Panc1 (cell line): ENCODE results near the gene RAB23.

Source experiments
- SIN3A ChIP-seq: IDR thresholded peaks from 2 replicates; pipeline ENCODE4 v1.6.1; 2012; ENCODE audit warnings: low read depth, mild to moderate bottlenecking, low read length, moderate library complexity, borderline replicate concordance; ENCODE audit not compliant: insufficient read depth
- TF ChIP-seq, protein P1 (sequence below): fragments of 450-650 bp; IDR thresholded peaks from 2 replicates; pipeline ENCODE4 v1.5.1; 2017; ENCODE audit warnings: mild to moderate bottlenecking

DNA sequence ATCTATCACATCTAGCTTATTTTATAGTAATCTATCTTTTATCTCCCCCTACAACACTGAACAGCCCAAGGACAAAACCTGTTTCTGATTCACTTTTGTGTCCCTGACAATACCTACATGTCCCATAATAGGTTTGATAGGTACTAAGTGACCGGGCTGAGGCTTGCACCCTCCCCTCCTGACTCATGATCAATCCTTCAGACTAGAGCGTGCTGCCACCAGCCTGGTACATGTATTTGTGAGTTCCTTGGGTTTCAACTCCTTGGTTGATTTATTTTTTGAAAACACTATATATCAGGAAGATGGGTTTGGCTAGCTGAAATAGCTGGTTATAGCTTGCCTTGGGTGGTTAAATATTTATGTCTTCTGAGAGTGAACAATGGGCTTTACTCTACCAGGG lies 41.6 kb upstream of the RAB23 start:
- TF ChIP-seq, protein P1, sequence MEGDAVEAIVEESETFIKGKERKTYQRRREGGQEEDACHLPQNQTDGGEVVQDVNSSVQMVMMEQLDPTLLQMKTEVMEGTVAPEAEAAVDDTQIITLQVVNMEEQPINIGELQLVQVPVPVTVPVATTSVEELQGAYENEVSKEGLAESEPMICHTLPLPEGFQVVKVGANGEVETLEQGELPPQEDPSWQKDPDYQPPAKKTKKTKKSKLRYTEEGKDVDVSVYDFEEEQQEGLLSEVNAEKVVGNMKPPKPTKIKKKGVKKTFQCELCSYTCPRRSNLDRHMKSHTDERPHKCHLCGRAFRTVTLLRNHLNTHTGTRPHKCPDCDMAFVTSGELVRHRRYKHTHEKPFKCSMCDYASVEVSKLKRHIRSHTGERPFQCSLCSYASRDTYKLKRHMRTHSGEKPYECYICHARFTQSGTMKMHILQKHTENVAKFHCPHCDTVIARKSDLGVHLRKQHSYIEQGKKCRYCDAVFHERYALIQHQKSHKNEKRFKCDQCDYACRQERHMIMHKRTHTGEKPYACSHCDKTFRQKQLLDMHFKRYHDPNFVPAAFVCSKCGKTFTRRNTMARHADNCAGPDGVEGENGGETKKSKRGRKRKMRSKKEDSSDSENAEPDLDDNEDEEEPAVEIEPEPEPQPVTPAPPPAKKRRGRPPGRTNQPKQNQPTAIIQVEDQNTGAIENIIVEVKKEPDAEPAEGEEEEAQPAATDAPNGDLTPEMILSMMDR, result no peak
- TF ChIP-seq SIN3A, result no peak
